Neural crest cell (in vitro differentiated cells): ENCODE data around the gene ANXA11. TPM values are rescaled to one million over a fixed set of nuclear protein-coding genes. Genes with fewer than 3 reads are reported as not detected.

ENCODE experiments used
- DNase-seq: peaks from one replicate; pipeline ENCODE4 v3.0.0; 2021; ENCODE audit warnings: low read depth, mixed read lengths, low spot score
- H3K27ac Mint-ChIP-seq: one replicate; pipeline ENCODE4 v1.8.0; 2021; ENCODE audit warnings: mild to moderate bottlenecking, mixed read lengths; ENCODE audit not compliant: unreplicated experiment
- H3K27me3 Mint-ChIP-seq: 2 replicates; pipeline ENCODE4 v1.8.0; 2021; ENCODE audit warnings: low read depth, mild to moderate bottlenecking, mixed read lengths
- H3K36me3 Mint-ChIP-seq: 2 replicates; pipeline ENCODE4 v1.8.0; 2021; ENCODE audit warnings: low read depth, mild to moderate bottlenecking, mixed read lengths
- H3K4me1 Mint-ChIP-seq: 2 replicates; pipeline ENCODE4 v1.8.0; 2021; ENCODE audit warnings: mixed read lengths
- H3K4me3 Mint-ChIP-seq: one replicate; pipeline ENCODE4 v1.8.0; 2021; ENCODE audit warnings: mild to moderate bottlenecking, mixed read lengths
- H3K9me3 Mint-ChIP-seq: 2 replicates; pipeline ENCODE4 v1.8.0; 2021; ENCODE audit warnings: mixed read lengths
- CTCF ChIP-seq: fragments of 200-600 bp; sonication (generic); conservative IDR thresholded peaks from 2 replicates; pipeline ENCODE4 v1.5.0; 2021; ENCODE audit warnings: antibody characterized with exemption, mild to moderate bottlenecking
- total RNA-seq: library from RNA; stranded (reverse); gene quantifications from 2 replicates; pipeline ENCODE4 v1.2.1, GENCODE V29; 2021

The ANXA11 gene
- total RNA-seq, 1 donor from 2014 or later, result 25.7 TPM

- DNase-seq, result no peak
- no peak for TF ChIP-seq CTCF
Measured at GRCh38 chr10:80186364-80187012, 18.8 kb downstream of the ANXA11 start.

DNA sequence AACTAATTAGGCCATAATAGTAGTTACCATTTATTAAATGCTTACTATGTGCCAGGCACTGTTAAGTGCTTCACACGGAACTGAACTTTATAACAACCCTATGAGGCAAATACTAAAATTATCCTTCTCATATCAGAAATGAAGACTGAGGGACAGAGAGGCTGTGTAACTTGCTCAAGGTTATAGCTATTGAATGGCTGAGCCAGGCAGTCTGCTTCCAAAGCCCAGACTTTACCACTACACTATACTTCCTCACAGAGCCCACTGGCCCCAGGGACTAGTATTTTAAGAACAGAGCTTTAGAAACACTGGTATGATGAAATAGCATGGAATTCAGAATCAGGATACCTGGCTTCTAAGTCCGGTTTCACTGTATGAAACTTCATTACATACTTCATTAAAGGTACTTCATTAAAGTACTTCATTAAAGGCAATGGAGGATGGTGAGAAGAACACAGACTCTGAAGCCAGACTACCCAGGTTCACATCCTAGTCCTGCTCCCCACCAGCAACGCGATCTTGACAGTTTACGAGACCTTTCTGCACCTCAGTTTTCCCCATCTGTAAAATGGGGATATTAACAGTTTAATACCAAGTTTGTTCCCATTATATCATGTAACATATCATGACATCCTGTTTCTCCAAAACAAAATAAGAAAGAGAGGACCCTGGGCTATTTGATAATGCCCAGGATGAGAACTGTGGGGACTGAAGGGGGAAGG lies 19.6 kb downstream of the ANXA11 start:
- no peak for TF ChIP-seq CTCF
- Mint-ChIP-seq H3K9me3 (no peaks in the 10 kb centered on the region), H3K4me3 (no peak overlapping the region), H3K27me3 (no peaks in the 10 kb centered on the region), H3K27ac (no peak overlapping the region), H3K4me1 (no peaks in the 10 kb centered on the region), H3K36me3 (peaks cover 3% of the 10 kb centered on the region)
- DNase-seq, result no peak

More at GRCh38 chr10:80186364-80187012, 18.8 kb downstream of the ANXA11 start:
- no peaks in the 10 kb centered on the region for H3K27me3 Mint-ChIP-seq
- H3K4me3 Mint-ChIP-seq, result no peak overlapping the region
- no peaks in the 10 kb centered on the region for H3K4me1 Mint-ChIP-seq
- peaks cover 2% of the 10 kb centered on the region for H3K9me3 Mint-ChIP-seq
- H3K36me3 Mint-ChIP-seq, result peaks cover 3% of the 10 kb centered on the region
- no peak overlapping the region for H3K27ac Mint-ChIP-seq

DNA sequence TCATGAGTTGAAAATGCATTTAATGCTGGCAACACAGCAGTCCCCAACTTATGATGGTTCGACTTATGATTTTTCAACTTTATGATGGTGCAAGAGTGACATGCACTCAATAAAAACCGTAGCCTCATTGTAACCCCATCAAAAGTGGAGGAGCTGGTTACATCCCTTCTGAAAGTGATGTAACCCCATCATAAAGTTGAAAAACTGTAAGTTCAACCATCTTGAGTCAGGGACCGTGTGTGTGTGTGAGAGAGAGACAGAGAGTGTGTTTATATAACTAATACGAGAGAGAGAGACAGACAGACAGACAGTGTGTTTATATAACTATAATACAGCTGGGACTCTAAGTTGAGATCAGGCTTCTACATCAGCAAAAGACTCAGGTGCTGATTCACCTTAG lies 21.0 kb downstream of the ANXA11 start:
- TF ChIP-seq CTCF, result no peak
- no peaks in the 10 kb centered on the region for H3K4me1 Mint-ChIP-seq
- no peaks in the 10 kb centered on the region for H3K36me3 Mint-ChIP-seq
- no peaks in the 10 kb centered on the region for H3K9me3 Mint-ChIP-seq
- H3K27me3 Mint-ChIP-seq, result no peaks in the 10 kb centered on the region
- no peak for DNase-seq
- no peak overlapping the region for H3K27ac Mint-ChIP-seq
- H3K4me3 Mint-ChIP-seq, result no peak overlapping the region

DNA sequence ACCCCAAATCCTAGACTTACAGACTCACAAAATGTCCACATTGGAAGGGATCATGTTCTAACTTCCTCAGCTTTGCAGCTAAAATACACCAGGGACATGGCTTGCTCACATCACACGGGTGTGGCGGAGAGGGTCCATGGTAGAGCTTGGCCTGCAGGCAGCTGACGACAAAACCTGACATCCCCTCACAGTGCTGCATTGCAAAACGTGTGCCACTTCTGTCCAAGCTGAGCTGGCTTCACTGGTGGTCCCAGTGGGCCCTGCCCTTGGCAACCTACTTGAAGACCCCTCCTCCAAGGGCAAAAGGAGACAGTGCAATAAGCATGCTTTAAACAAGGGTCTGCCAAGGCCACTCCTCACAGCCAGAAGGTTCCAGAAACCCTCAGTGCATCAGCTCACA lies 21.9 kb downstream of the ANXA11 start:
- H3K36me3 Mint-ChIP-seq, result no peaks in the 10 kb centered on the region
- H3K4me3 Mint-ChIP-seq, result no peak overlapping the region
- H3K9me3 Mint-ChIP-seq, result no peaks in the 10 kb centered on the region
- TF ChIP-seq CTCF, result no peak
- DNase-seq, result no peak
- no peaks in the 10 kb centered on the region for H3K4me1 Mint-ChIP-seq
- no peak overlapping the region for H3K27ac Mint-ChIP-seq
- no peaks in the 10 kb centered on the region for H3K27me3 Mint-ChIP-seq

- H3K27ac Mint-ChIP-seq, result no peak overlapping the region
- H3K36me3 Mint-ChIP-seq, result no peaks in the 10 kb centered on the region
Measured at GRCh38 chr10:80182986-80183385, 22.4 kb downstream of the ANXA11 start.

More at GRCh38 chr10:80182986-80183385, 22.4 kb downstream of the ANXA11 start:
- TF ChIP-seq CTCF, result no peak
- Mint-ChIP-seq H3K4me1 (peaks cover 3% of the 10 kb centered on the region), H3K9me3 (no peaks in the 10 kb centered on the region), H3K4me3 (no peak overlapping the region), H3K27me3 (no peaks in the 10 kb centered on the region)
- DNase-seq, result no peak
